Vagina (tissue), 2 donors: ENCODE results near the gene NDUFS3. TPM values are rescaled to one million over a fixed set of nuclear protein-coding genes. Genes with fewer than 3 reads are reported as not detected.
A peak's percentile ranks its signal among the peaks of the same experiment; 100 is the strongest.

Experiments
- DNase-seq, 2 donors: peaks; one replicate each; pipeline ENCODE4 v3.0.0-alpha.2; 2017; ENCODE audit errors: extremely low spot score in 2 of 2
- H3K27ac ChIP-seq: fragments of 200-600 bp; sonication (generic); one replicate; pipeline ENCODE4 v1.5.1; 2019
- H3K27me3 ChIP-seq: fragments of 200-600 bp; sonication (generic); one replicate; pipeline ENCODE4 v1.5.1; 2019
- H3K36me3 ChIP-seq, 2 donors: fragments of 200-600 bp; sonication (generic); one replicate each; pipeline ENCODE4 v1.5.1; 2017 to 2019
- H3K4me1 ChIP-seq: fragments of 200-600 bp; sonication (generic); one replicate; pipeline ENCODE4 v1.5.1; 2019
- H3K4me3 ChIP-seq, 2 donors: fragments of 200-600 bp; sonication (generic); 1 replicate in 1 of 2; 2 replicates in 1 of 2; pipeline ENCODE4 v1.5.1; 2016 to 2019
- H3K9me3 ChIP-seq: fragments of 200-600 bp; sonication (generic); one replicate; pipeline ENCODE4 v1.5.1; 2019
- CTCF ChIP-seq, 3 experiments: fragments of 450-650 bp in 2 of 3; fragments of 200-600 bp in 1 of 3; sonication (generic) in 1 of 3; IDR thresholded peaks; one replicate each; pipeline ENCODE4 v1.5.1; 2017 to 2019; ENCODE audit warnings: antibody characterized with exemption in 3 of 3, mild to moderate bottlenecking in 2 of 3, moderate library complexity in 2 of 3
- POLR2A ChIP-seq, 2 donors: fragments of 450-650 bp; IDR thresholded peaks; one replicate each; pipeline ENCODE4 v1.6.1; 2017; ENCODE audit warnings: antibody characterized with exemption in 2 of 2, mild to moderate bottlenecking in 2 of 2, moderate library complexity in 2 of 2
- POLR2AphosphoS5 ChIP-seq, 2 donors: sonication (generic); formaldehyde crosslinking; IDR thresholded peaks; one replicate each; pipeline ENCODE4 v1.9.0; 2017; ENCODE audit warnings: antibody characterized with exemption in 2 of 2, mild to moderate bottlenecking in 2 of 2, low read depth in 1 of 2; ENCODE audit not compliant: insufficient read depth in 1 of 2
- intact Hi-C: fragments of 100-400 bp; cut with DNase I; formaldehyde crosslinking; loops from one replicate; pipeline ENCODE4 v1.15.1; 2023
- total RNA-seq: library from RNA; depleted of rRNA; stranded (reverse); fragments of >200 nt; gene quantifications from one replicate; pipeline ENCODE4 v1.2.3, GENCODE V29; 2016

The NDUFS3 gene
- total RNA-seq, 1 donor from 2014 or later, result 60.4 TPM

- Histone ChIP-seq H3K9me3 (no peaks in the 10 kb centered on the region), H3K36me3 (peaks cover 0 to 47% of the 10 kb centered on the region in 2 donors), H3K27me3 (no peaks in the 10 kb centered on the region), H3K4me1 (peaks cover 18% of the 10 kb centered on the region), H3K27ac (no peak overlapping the region), H3K4me3 (no peak overlapping the region)
- intact Hi-C loops, result no loop called here
- DNase-seq, result no peak
- TF ChIP-seq CTCF (IDR thresholded peaks at IDR 0.05) (no peak), POLR2A (IDR thresholded peaks at IDR 0.05) (no peak), POLR2AphosphoS5 (IDR thresholded peaks at IDR 0.05; ENCODE audit: insufficient read depth in 1 of 2, low read depth in 1 of 2) (no peak)
Measured at GRCh38 chr11:47571357-47571729, 7.5 kb upstream of the NDUFS3 start.

GRCh38 chr11:47571895-47572294 is 7.0 kb upstream of the NDUFS3 start:
- H3K27me3 ChIP-seq, result no peaks in the 10 kb centered on the region
- intact Hi-C loops, result no loop called here
- H3K9me3 ChIP-seq, result no peaks in the 10 kb centered on the region
- no peak overlapping the region for H3K4me3 ChIP-seq
- TF ChIP-seq POLR2A (IDR thresholded peaks at IDR 0.05) (no peak), POLR2AphosphoS5 (IDR thresholded peaks at IDR 0.05; ENCODE audit: insufficient read depth in 1 of 2, low read depth in 1 of 2) (no peak), CTCF (IDR thresholded peaks at IDR 0.05) (no peak)
- H3K36me3 ChIP-seq, result peaks cover 0 to 47% of the 10 kb centered on the region in 2 donors
- H3K4me1 ChIP-seq, result peaks cover 17% of the 10 kb centered on the region
- no peak for DNase-seq
- no peak overlapping the region for H3K27ac ChIP-seq

GRCh38 chr11:47572715-47573255 is 6.1 kb upstream of the NDUFS3 start:
- peaks cover 0 to 47% of the 10 kb centered on the region in 2 donors for H3K36me3 ChIP-seq
- H3K4me3 ChIP-seq, result no peak overlapping the region
- no peak overlapping the region for H3K27ac ChIP-seq
- DNase-seq, result no peak
- H3K9me3 ChIP-seq, result no peaks in the 10 kb centered on the region
- TF ChIP-seq POLR2AphosphoS5 (IDR thresholded peaks at IDR 0.05; ENCODE audit: insufficient read depth in 1 of 2, low read depth in 1 of 2) (no peak), POLR2A (IDR thresholded peaks at IDR 0.05) (no peak), CTCF (IDR thresholded peaks at IDR 0.05) (no peak)
- H3K27me3 ChIP-seq, result no peaks in the 10 kb centered on the region
- peaks cover 23% of the 10 kb centered on the region for H3K4me1 ChIP-seq
- intact Hi-C loops, result no loop called here

- TF ChIP-seq POLR2A (IDR thresholded peaks at IDR 0.05) (no peak), CTCF (IDR thresholded peaks at IDR 0.05) (no peak), POLR2AphosphoS5 (IDR thresholded peaks at IDR 0.05; ENCODE audit: insufficient read depth in 1 of 2, low read depth in 1 of 2) (no peak)
- peaks cover 0 to 47% of the 10 kb centered on the region in 2 donors for H3K36me3 ChIP-seq
- DNase-seq, result no peak
Measured at GRCh38 chr11:47573321-47573720, 5.6 kb upstream of the NDUFS3 start.

GRCh38 chr11:47577460-47578041 is 1.3 kb upstream of the NDUFS3 start:
- intact Hi-C loops, result no loop called here
- no peak for DNase-seq
- no peak overlapping the region for H3K27ac ChIP-seq
- H3K36me3 ChIP-seq, result peaks cover 3 to 44% of the 10 kb centered on the region in 2 donors
- no peaks in the 10 kb centered on the region for H3K9me3 ChIP-seq
- peak overlapping the region in 1 of 2 donors; percentile 98 for H3K4me3 ChIP-seq
- no peak for TF ChIP-seq CTCF (IDR thresholded peaks at IDR 0.05)
- no peak for TF ChIP-seq POLR2AphosphoS5 (IDR thresholded peaks at IDR 0.05; ENCODE audit: insufficient read depth in 1 of 2, low read depth in 1 of 2)
- TF ChIP-seq POLR2A (IDR thresholded peaks at IDR 0.05), result no peak
- H3K4me1 ChIP-seq, result peaks cover 43% of the 10 kb centered on the region
- H3K27me3 ChIP-seq, result no peaks in the 10 kb centered on the region

More at GRCh38 chr11:47573321-47573720, 5.6 kb upstream of the NDUFS3 start:
- Histone ChIP-seq H3K27ac (no peak overlapping the region), H3K4me3 (no peak overlapping the region), H3K9me3 (no peaks in the 10 kb centered on the region), H3K4me1 (peaks cover 28% of the 10 kb centered on the region), H3K27me3 (no peaks in the 10 kb centered on the region)
- intact Hi-C loops, result no loop called here
